GM21423 (cell line): ENCODE data around the gene DLGAP1.
"Not testable (repeated sequence)": the region's sequence is repeated elsewhere in the genome, so short reads cannot be mapped to it uniquely, and the experiment has no call there.

ENCODE experiments used
- ATAC-seq: cut with Tn5 transposase; IDR thresholded peaks from one replicate; pipeline ENCODE4 v1.9.1; 2021; ENCODE audit warnings: mild to moderate bottlenecking, moderate library complexity; ENCODE audit not compliant: unreplicated experiment

DLGAP1 gene

GRCh38 chr18:3710712-3711301 is 744.3 kb downstream of the DLGAP1 start:
- no peak for ATAC-seq

GRCh38 chr18:3709205-3709604 is 745.9 kb downstream of the DLGAP1 start:
- no peak for ATAC-seq

GRCh38 chr18:3706279-3707097 is 748.6 kb downstream of the DLGAP1 start:
- ATAC-seq: no peak

GRCh38 chr18:3704556-3705344 is 750.4 kb downstream of the DLGAP1 start:
- ATAC-seq: no peak

GRCh38 chr18:3703732-3704176 is 751.4 kb downstream of the DLGAP1 start:
- no peak for ATAC-seq

GRCh38 chr18:3699707-3700567 is 755.2 kb downstream of the DLGAP1 start:
- not testable (repeated sequence) for ATAC-seq

GRCh38 chr18:3694030-3694778 is 760.9 kb downstream of the DLGAP1 start:
- not testable (repeated sequence) for ATAC-seq

- no peak for ATAC-seq
Measured at GRCh38 chr18:3693410-3693809, 761.7 kb downstream of the DLGAP1 start.

GRCh38 chr18:3692691-3693090 is 762.4 kb downstream of the DLGAP1 start:
- no peak for ATAC-seq

- no peak for ATAC-seq
Measured at GRCh38 chr18:3692113-3692621, 762.9 kb downstream of the DLGAP1 start.

GRCh38 chr18:3691705-3692104 is 763.4 kb downstream of the DLGAP1 start:
- ATAC-seq: no peak

GRCh38 chr18:3690764-3691066 is 764.4 kb downstream of the DLGAP1 start:
- ATAC-seq: no peak

GRCh38 chr18:3689986-3690763 is 764.9 kb downstream of the DLGAP1 start:
- ATAC-seq: no peak

GRCh38 chr18:3689091-3689490 is 766.0 kb downstream of the DLGAP1 start:
- no peak for ATAC-seq

- ATAC-seq: no peak
Measured at GRCh38 chr18:3688690-3689089, 766.4 kb downstream of the DLGAP1 start.

GRCh38 chr18:3683483-3683882 is 771.6 kb downstream of the DLGAP1 start:
- ATAC-seq: no peak

- no peak for ATAC-seq
Measured at GRCh38 chr18:3682061-3682460, 773.0 kb downstream of the DLGAP1 start.

- ATAC-seq: no peak
Measured at GRCh38 chr18:3679241-3679640, 775.9 kb downstream of the DLGAP1 start.

- no peak for ATAC-seq
Measured at GRCh38 chr18:3675994-3676393, 779.1 kb downstream of the DLGAP1 start.
